Measurements from ENCODE around the gene CKM.

GRCh38 chr19:45320997-45321775, 1.5 kb downstream of the CKM start:
- no peak for TF ChIP-seq CTCF (IDR thresholded peaks at IDR 0.05 in 4 of 5, conservative IDR thresholded peaks at IDR 0.05 in 1 of 5)
- TF ChIP-seq POLR2A (IDR thresholded peaks at IDR 0.05), result no peak
